GM19099 (cell line): Measurements from ENCODE around the gene FAM168A.

ENCODE experiments used
- POLR2A ChIP-seq: IDR thresholded peaks from 3 replicates; pipeline ENCODE4 v1.6.1; 2011; ENCODE audit warnings: low read depth; ENCODE audit not compliant: insufficient read length; ENCODE audit errors: extremely low read depth

The FAM168A gene

DNA sequence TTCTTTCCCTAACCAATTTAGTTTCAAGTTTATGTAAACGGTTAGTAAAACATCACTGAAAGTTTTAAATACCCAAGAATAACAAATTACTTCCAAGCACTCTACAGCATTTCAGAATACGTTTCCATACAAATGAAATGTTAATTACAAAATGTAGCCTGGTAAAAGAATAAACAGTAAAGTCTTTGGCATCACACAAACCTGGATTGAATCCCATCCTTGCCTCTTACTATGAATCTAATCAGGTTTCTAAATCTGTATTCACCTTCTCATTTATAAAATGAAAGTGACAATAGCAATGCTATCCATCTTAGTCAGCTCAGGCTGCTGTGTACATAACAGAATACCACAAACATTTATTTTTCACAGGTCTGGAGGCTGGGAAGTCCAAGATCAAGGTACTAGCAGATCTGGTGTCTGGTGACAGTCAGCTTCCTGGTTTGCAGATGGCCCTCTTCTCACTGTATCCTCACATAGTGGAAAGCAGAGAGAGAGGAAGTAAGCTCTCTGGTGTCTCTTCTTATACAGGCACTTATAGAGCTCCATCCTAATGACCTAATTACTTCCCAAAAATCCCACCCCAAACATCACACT, 19.2 kb downstream of the FAM168A start:
- TF ChIP-seq POLR2A: no peak

GRCh38 chr11:73577496-73577917, 20.4 kb downstream of the FAM168A start:
- TF ChIP-seq POLR2A: no peak

GRCh38 chr11:73576185-73576614, 21.7 kb downstream of the FAM168A start:
- no peak for TF ChIP-seq POLR2A

DNA sequence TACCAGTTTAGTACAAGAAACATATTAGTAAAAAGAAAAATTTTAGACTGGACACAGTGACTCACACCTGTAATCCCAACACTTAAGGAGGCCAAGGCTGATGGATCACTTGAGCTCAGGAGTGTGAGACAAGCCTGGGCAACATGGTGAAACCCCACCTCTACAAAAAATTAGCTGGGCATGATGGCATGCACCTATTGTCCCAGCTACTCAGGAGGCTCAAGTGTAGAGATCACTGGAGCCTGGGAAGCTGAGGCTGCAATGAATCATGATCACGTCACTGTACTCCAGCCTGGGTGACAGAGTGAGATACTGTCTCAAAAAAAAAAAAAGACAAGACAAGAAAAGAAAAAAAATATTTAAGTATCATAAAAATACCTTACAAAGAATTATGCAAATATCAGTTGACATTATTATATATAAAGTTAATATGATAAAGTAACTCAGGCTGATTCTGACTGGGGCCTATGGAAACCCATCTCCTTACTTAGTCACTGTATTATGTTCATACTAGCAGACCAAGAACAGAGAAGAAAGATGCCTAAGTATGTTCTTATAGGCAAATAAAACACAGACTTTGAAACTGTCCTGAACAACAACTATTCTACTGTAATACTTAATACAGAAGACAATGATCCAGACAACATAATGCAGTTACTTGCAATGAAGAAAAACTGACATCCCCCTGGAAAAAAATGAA, 27.3 kb downstream of the FAM168A start:
- no peak for TF ChIP-seq POLR2A

- TF ChIP-seq POLR2A: no peak
Measured at GRCh38 chr11:73566977-73567755, 30.7 kb downstream of the FAM168A start.

DNA sequence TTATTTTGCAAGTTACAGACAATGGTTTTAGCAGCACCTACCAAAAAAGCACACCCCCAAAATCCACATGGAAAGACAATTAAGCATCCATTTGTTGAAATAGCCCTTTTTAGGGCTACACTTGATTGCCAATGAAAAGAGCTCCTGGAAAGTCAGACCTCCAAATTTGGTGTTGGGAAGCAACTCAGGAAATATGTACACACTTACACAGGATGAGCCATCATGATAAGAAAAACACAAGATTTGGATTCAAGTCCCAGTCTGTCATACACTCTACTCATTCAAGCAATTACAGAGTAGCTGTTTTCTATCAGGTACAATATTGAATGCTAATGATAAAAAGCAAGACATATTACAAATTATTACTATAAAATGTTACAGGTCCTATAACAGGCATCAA, 31.5 kb downstream of the FAM168A start:
- no peak for TF ChIP-seq POLR2A

DNA sequence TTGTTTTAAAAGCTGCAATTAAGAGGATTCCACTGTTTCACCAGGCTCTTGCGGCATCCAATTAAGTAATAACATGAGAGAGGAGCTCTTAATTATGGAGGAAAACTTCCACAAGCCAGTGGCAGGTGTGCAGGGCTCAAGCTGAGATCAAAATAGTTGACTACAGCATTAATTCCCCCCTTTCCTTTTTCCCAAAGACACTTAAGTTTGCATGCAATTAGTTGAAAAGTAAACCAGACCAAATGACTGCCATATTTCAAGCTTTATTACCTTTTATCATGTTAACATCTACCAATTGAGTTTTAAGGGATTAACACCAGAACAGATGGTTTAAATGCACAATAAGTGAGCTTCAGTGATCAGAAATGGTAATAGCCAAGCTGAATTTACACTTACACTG, 32.1 kb downstream of the FAM168A start:
- TF ChIP-seq POLR2A: no peak

- no peak for TF ChIP-seq POLR2A
Measured at GRCh38 chr11:73564903-73565302, 33.0 kb downstream of the FAM168A start.

DNA sequence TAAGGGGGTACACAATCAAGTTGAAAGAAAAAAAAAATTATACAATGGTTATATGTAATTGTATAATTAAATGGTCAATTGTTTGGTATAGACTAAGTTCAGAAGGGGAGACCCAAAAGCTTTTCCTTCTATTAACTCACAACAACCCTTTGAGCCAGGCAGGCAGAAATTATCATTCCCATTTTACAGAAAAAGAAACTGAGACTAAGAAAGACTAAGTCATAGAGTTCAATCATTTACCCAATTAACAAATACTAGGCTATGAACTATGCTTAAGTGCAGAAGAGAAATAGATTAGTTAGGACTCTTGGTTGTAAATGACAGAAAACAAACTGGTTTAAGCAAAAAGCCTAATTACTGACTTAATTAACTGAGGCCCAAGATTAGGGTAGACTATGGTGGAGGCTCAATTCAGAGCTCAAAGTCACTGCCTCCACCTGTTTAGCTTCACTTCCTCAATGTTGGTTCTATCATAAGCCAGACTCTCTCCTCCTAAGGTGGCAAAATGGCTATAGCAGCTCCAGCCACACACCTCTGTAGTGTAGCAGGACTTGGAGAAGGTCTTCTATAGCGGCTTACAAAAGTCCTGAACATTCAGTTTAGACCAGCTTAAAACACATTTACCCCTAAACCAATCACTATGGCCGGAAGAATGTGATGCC, 34.2 kb downstream of the FAM168A start:
- no peak for TF ChIP-seq POLR2A

DNA sequence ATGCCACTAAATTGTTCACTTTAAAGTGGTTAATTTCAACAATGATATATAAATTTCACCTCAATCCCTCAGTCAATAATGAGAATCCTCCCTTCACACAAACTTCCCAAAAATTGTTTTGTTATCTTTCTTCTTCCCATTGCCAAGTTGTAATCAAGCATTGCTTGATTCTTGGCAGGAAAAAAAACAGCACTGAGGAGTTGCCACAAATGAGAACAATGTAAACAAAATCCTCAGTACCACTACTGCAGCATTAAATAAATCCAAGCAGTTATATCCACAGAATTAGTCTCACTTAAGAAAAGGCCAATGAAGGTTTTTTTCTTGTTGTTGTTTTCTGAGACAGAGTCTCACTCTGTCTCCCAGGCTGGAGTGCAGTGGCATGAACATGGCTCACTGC, 38.2 kb downstream of the FAM168A start:
- no peak for TF ChIP-seq POLR2A

- no peak for TF ChIP-seq POLR2A
Measured at GRCh38 chr11:73556966-73557365, 40.9 kb downstream of the FAM168A start.

DNA sequence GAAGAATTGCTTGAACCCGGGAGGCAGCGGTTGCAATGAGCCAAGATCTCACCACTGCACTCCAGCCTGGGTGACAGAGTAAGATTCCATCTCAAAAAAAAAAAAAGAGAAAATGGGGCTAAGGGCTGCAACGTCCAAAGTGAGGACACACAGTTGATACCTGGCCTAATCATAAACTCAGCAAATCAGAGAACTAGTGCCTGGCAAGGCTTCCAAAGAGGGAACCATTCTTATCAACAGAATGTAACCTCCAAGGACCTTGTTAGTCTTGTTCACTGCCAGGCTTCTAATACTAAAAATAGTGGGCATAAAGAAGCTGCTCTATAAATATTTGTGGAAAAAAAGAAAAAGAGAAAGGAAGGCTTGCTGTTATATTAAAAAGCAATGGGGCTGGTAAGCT, 42.3 kb downstream of the FAM168A start:
- no peak for TF ChIP-seq POLR2A

DNA sequence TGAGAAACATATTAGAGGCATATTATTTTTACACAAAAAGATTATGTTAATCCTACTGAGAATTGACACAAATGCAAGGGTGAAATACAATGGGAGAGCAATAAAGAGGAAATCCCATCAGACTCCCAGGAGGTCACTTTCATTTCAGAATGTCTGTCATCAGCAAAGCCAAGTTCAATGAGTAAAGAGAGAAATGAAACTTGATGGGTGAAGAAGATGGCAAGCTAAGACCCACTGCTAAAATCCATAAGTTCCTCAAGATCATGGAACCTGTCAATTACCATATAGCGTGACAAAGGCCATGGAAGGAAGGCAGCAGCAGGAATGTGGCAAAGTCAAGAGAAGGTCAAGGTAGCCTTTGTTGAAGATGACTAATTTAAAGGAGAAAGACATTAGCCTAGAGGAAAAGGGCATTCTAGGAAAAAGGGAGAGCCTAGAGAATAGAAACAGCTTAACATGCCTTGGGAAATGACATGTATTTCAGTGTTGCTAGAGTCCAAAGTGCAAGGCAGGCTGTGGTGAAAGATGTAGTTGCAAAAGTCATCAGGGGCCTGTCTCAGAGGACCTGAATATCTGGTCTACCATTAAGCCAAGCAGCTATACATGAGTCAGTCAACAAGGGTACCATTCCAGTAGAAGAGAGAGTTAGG, 43.1 kb downstream of the FAM168A start:
- TF ChIP-seq POLR2A: no peak

DNA sequence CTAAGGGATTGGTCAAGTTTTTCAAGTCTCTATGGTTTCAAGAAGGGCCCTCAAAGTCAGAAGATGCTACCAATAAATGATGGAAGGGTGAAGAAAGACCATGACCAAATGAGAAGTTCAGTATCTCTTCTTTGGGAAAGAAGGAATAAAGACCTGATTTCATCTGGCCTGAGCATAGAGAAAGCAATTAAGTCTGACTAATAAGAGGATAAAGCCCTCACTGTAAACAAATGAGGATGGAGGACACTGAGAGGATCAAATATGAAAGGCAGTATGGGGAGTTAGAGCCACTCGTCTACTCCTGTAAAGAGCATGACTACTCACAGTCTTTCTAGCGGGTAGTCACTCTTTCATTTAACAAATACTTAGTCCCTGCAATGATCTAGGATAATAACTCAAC, 44.6 kb downstream of the FAM168A start:
- no peak for TF ChIP-seq POLR2A

- no peak for TF ChIP-seq POLR2A
Measured at GRCh38 chr11:73551677-73552076, 46.2 kb downstream of the FAM168A start.
